ENCODE measurements around the gene FCN3. TPM values are rescaled to one million over a fixed set of nuclear protein-coding genes. Genes with fewer than 3 reads are reported as not detected.

The FCN3 gene
- polyA plus RNA-seq, 1 experiment = not detected

DNA sequence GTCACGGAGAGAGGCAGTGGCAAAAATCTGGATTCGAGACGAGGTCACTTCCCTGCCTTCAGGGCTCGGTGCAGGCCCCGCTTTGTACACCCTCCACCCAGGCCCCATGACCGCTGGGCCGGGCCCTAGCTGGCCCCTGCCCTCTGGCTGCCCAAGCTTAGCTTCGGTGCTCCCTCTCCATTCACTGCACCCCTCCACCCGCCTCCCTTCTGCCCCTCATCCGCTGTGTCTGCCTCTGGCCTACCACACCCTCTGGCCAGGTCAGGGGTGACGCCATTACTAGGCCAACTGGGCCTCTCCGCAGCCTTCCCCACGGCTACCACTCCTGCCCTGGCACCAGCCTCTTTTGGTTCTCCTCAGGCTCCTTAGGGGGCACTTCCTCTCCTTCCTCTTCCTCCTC, 9.0 kb upstream of the FCN3 start:
- ChIA-PET CTCF (interaction anchor here (1.5 to 8.7 kb wide), 6 partner anchors 17 to 225 kb away, joined by 4 to 170 read pairs (median 8); partner anchors contain the start of gene MAP3K6), POLR2A (no interaction called here)
- H3K36me3 ChIP-seq (ENCODE audit: control insufficient read depth, insufficient read depth, low read length) = no peaks in the 10 kb centered on the region
- H3K4me3 ChIP-seq (ENCODE audit: low read depth, low read length) = no peak overlapping the region
- H3K27me3 ChIP-seq (ENCODE audit: control insufficient read depth, insufficient read depth, low read length) = peaks cover 9% of the 10 kb centered on the region
- TF ChIP-seq, protein P1, sequence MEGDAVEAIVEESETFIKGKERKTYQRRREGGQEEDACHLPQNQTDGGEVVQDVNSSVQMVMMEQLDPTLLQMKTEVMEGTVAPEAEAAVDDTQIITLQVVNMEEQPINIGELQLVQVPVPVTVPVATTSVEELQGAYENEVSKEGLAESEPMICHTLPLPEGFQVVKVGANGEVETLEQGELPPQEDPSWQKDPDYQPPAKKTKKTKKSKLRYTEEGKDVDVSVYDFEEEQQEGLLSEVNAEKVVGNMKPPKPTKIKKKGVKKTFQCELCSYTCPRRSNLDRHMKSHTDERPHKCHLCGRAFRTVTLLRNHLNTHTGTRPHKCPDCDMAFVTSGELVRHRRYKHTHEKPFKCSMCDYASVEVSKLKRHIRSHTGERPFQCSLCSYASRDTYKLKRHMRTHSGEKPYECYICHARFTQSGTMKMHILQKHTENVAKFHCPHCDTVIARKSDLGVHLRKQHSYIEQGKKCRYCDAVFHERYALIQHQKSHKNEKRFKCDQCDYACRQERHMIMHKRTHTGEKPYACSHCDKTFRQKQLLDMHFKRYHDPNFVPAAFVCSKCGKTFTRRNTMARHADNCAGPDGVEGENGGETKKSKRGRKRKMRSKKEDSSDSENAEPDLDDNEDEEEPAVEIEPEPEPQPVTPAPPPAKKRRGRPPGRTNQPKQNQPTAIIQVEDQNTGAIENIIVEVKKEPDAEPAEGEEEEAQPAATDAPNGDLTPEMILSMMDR (IDR thresholded peaks at IDR 0.05; ENCODE audit: insufficient read depth, low read depth, low read length) = no peak
- no peak for DNase-seq (ENCODE audit: low read depth)

DNA sequence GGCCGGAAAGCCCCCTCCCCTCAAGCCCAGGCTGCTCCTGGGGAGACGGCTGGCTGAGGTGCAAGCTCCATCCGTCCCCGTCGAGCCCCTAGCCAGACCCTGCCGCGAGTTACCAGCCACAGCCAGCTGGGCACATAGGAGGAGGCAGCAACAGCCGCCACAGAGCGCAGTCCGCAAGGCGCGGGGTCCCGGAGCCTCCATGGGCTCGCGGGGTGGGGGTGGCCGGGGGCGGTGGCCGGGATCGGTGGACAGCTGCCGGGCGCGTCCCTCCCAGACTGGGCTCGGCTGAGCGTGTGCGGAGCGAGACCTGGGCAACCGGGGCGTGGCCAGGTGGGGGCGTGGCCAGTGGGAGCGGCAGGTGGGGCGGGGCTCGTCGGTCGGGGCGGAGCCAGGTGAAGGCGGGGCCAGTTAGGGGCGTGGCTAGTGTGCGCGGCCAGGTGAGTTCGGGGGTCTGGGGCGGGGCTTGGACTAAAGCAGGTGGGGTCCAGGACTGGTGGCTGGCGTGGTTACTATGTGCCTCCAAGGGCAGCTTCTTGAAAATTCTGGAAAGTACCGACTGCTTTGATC, 8.5 kb upstream of the FCN3 start, which contains the start of gene CD164L2:
Gene CD164L2, minus strand, starts transcription at position 295 of the 567 bp plus-strand sequence. Its CDS starts 94 bp downstream, at position 201.
- DNase-seq (ENCODE audit: low read depth) = no peak
- Histone ChIP-seq H3K4me3 (ENCODE audit: low read depth, low read length) (no peak within 1 kb of the TSS), H3K27me3 (ENCODE audit: control insufficient read depth, insufficient read depth, low read length) (peaks cover 9% of the 10 kb centered on the region), H3K36me3 (ENCODE audit: control insufficient read depth, insufficient read depth, low read length) (no peaks in the 10 kb centered on the region)
- TF ChIP-seq, protein P1 (IDR thresholded peaks at IDR 0.05; ENCODE audit: insufficient read depth, low read depth, low read length) = no peak
- POLR2A ChIA-PET = no interaction called here
- CTCF ChIA-PET = interaction anchor here (1.5 to 8.7 kb wide), 6 partner anchors 12 to 84 kb away, joined by 8 to 170 read pairs (median 11); partner anchors contain the start of gene MAP3K6

DNA sequence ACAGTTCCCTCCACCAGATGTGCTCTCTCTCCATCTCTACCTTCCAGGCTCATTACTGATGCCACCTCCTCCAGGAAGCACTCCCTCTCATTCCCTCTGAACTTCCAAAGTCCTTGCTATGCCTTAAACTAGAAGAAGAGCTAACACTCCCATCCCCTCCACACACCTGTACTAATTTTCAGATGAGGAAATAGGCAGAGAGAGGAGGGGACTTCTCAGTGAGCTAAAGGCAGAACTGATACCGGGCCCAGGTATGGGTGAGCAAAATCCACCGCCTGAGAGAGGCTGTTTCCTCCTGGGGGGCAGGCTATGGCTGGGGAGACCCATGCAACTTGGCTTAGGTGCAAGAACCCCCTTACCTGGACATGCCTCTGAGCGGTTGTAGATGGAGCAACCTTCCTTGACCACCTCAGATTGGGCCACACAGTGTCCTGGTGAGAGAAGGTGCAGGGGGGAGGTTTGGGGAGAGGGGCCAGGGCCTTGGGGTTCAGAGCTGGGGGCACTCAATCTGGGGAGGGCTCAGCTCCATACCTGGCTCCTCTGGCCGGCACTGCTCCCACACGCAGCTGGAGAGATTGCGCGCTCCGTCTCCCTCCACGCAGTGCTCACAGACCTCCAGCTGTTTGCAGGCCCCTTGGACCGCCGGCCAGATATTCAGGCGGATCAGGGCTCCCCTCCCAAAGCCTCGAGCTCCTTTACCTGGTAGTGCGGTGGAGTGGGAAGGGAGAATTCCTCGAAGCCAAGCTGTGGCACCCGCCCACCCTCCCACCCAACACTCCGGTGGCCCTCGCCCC, 7.5 kb upstream of the FCN3 start:
- Histone ChIP-seq H3K27me3 (ENCODE audit: control insufficient read depth, insufficient read depth, low read length) (peaks cover 9% of the 10 kb centered on the region), H3K4me3 (ENCODE audit: low read depth, low read length) (no peak overlapping the region), H3K36me3 (ENCODE audit: control insufficient read depth, insufficient read depth, low read length) (no peaks in the 10 kb centered on the region)
- ChIA-PET POLR2A (no interaction called here), CTCF (interaction anchor here (1.5 to 8.7 kb wide), 6 partner anchors 13 to 83 kb away, joined by 8 to 170 read pairs (median 11); partner anchors contain the start of gene MAP3K6)
- no peak for DNase-seq (ENCODE audit: low read depth)
- TF ChIP-seq, protein P1 (IDR thresholded peaks at IDR 0.05; ENCODE audit: insufficient read depth, low read depth, low read length) = no peak

DNA sequence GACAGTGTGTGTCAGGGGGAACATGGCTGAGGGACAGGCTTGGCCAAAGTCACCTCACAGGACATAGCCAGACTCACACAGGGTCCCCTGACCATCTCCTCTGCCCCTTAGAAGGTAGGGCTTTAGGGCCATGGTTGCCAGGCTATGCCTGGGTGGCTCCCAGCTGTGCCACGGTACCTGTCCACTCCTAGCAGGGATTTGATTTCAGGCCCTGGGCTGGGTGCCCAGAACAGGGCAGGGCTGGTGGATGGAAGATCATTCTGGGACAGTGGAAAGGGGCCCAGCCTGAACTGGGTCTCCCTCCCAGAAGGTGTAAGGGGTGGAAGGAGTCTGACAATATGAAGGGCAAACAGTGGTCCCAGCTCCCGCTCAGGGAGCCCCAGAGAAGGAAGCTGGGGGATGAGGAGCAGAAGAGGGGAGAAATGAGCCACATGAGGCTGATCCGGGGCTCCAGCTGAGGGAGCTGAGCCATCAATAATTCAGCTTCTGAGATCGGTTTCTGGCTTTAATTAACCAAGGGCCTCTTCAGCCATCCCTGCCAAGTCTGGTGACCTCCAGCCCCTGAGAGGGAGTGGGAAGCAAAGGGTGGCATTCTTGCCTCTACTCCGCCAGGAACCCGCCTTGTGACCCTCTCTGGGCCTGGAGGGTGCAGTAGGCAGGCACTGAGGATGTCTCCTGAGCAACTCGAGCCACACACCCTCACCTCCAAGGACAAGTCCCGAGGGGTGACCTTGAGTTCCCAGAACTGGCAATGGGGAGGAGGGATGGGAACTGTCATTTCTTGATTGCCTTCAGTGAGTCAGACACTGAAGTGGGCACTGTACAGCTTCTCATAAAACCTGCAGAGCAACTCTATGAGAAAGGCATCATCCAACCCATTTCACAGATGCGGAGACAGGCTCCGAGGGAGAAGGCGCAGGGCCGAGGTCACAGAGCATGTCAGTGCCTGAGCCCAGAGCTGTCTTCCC, 6.4 kb upstream of the FCN3 start:
- no peaks in the 10 kb centered on the region for H3K36me3 ChIP-seq (ENCODE audit: control insufficient read depth, insufficient read depth, low read length)
- TF ChIP-seq, protein P1 (IDR thresholded peaks at IDR 0.05; ENCODE audit: insufficient read depth, low read depth, low read length) = no peak
- DNase-seq (ENCODE audit: low read depth) = no peak
- H3K27me3 ChIP-seq (ENCODE audit: control insufficient read depth, insufficient read depth, low read length) = peaks cover 6% of the 10 kb centered on the region
- ChIA-PET CTCF (interaction anchor here (0.8 to 8.7 kb wide), 4 partner anchors 14 to 82 kb away, joined by 4 to 170 read pairs (median 12); no protein-coding TSS in a partner anchor), POLR2A (no interaction called here)
- H3K4me3 ChIP-seq (ENCODE audit: low read depth, low read length) = no peak overlapping the region
